Naive thymus-derived CD8-positive, alpha-beta T cell (primary cell): ENCODE results near the gene E2F3. TPM values are rescaled to one million over a fixed set of nuclear protein-coding genes. Genes with fewer than 3 reads are reported as not detected.
"Not testable (repeated sequence)": the region's sequence is repeated elsewhere in the genome, so short reads cannot be mapped to it uniquely, and the experiment has no call there.

Experiments used
- ATAC-seq, 2 donors: fragments of 150-1000 bp; cut with Tn5 transposase in 1 of 2; sonication (Bioruptor Pico), chemical (Tn5 transposase) in 1 of 2; 1 replicate in 1 of 2; 2 replicates in 1 of 2; pipeline ENCODE4 v1.10.0; 2021; ENCODE audit warnings: mild to moderate bottlenecking in 2 of 2, moderate library complexity in 2 of 2
- POLR2A ChIA-PET: fragments of 350-600 bp; sonication (Branson Sonifier 250); formaldehyde crosslinking; loops from one replicate; lab custom pipeline; 2021; ENCODE audit warnings: antibody characterized with exemption; lab: Charles Lee
- DNase-seq, 10 donors: peaks; one replicate each; pipeline versions ENCODE4 v3.0.0 to v3.0.0-alpha.2; 2020 to 2022
- H3K27ac Mint-ChIP-seq, 10 donors: one replicate each; pipeline ENCODE4 v1.8.0; 2020 to 2022; ENCODE audit warnings: mild to moderate bottlenecking in 10 of 10, mixed read lengths in 10 of 10, moderate library complexity in 4 of 10, inconsistent platforms in 1 of 10
- H3K27me3 Mint-ChIP-seq, 5 donors: one replicate each; pipeline ENCODE4 v1.8.0; 2021 to 2022; ENCODE audit warnings: mixed read lengths in 5 of 5
- H3K36me3 Mint-ChIP-seq, 3 donors: one replicate each; pipeline ENCODE4 v1.8.0; 2020 to 2022; ENCODE audit warnings: mixed read lengths in 3 of 3, mild to moderate bottlenecking in 2 of 3, inconsistent platforms in 1 of 3
- H3K4me1 Mint-ChIP-seq, 4 donors: one replicate each; pipeline ENCODE4 v1.8.0; 2021 to 2022; ENCODE audit warnings: mixed read lengths in 4 of 4
- H3K4me3 Mint-ChIP-seq, 10 donors: one replicate each; pipeline ENCODE4 v1.8.0; 2020 to 2022; ENCODE audit warnings: mild to moderate bottlenecking in 10 of 10, mixed read lengths in 10 of 10, moderate library complexity in 6 of 10, inconsistent platforms in 1 of 10
- H3K9me3 Mint-ChIP-seq, 9 donors: one replicate each; pipeline ENCODE4 v1.8.0; 2020 to 2022; ENCODE audit warnings: mixed read lengths in 9 of 9, mild to moderate bottlenecking in 3 of 9, inconsistent platforms in 1 of 9, moderate library complexity in 1 of 9
- polyA plus RNA-seq, 3 donors: library from polyadenylated mRNA; unstranded; fragments of 300-500 nt; fragmentation: Illumina TruSeq; gene quantifications; one replicate each; pipeline ENCODE4 v1.2.3, GENCODE V29; 2021
- total RNA-seq, 8 experiments: library from RNA in 2 of 8; stranded (reverse) in 2 of 8; gene quantifications; one replicate each; pipeline ENCODE4 v1.2.3 and lab custom pipeline; 2021 to 2026

E2F3 gene
- total and polyA plus RNA-seq, 5 experiments from 2014 or later, result 4.9 to 45.2 (median 8.0) TPM

- no peak for ATAC-seq
- peaks cover 0 to 10% (median 0%) of the 10 kb centered on the region in 9 donors for H3K9me3 Mint-ChIP-seq
- no peak for DNase-seq
- peaks cover 0 to 24% (median 19%) of the 10 kb centered on the region in 3 donors for H3K36me3 Mint-ChIP-seq
- POLR2A ChIA-PET, result no interaction called here
- no peaks in the 10 kb centered on the region for H3K27me3 Mint-ChIP-seq
- peak overlapping the region in 1 of 10 donors; percentile 58 for H3K27ac Mint-ChIP-seq
- no peak overlapping the region for H3K4me3 Mint-ChIP-seq
- peaks cover 17 to 45% (median 31%) of the 10 kb centered on the region in 4 donors for H3K4me1 Mint-ChIP-seq
Measured at GRCh38 chr6:20455251-20455940, 53.7 kb downstream of the E2F3 start.

- peaks cover 0 to 17% (median 16%) of the 10 kb centered on the region in 3 donors for H3K36me3 Mint-ChIP-seq
- H3K9me3 Mint-ChIP-seq, result no peaks in the 10 kb centered on the region
- ATAC-seq, result no peak
- POLR2A ChIA-PET, result no interaction called here
- DNase-seq, result no peak
- no peaks in the 10 kb centered on the region for H3K27me3 Mint-ChIP-seq
- H3K4me1 Mint-ChIP-seq, result peaks cover 5 to 25% (median 20%) of the 10 kb centered on the region in 4 donors
- H3K27ac Mint-ChIP-seq, result peak overlapping the region in 3 of 10 donors; percentile 39 to 64 (median 41)
- H3K4me3 Mint-ChIP-seq, result no peak overlapping the region
Measured at GRCh38 chr6:20458027-20458894, 56.6 kb downstream of the E2F3 start.

- Mint-ChIP-seq H3K4me3 (no peak overlapping the region), H3K27ac (no peak overlapping the region), H3K36me3 (peaks cover 0 to 20% (median 19%) of the 10 kb centered on the region in 3 donors), H3K27me3 (no peaks in the 10 kb centered on the region), H3K9me3 (no peaks in the 10 kb centered on the region), H3K4me1 (peaks cover 6 to 19% (median 14%) of the 10 kb centered on the region in 4 donors)
- DNase-seq (no peak), ATAC-seq (no peak)
- POLR2A ChIA-PET, result no interaction called here
Measured at GRCh38 chr6:20459682-20460081, 58.0 kb downstream of the E2F3 start.

GRCh38 chr6:20461576-20461975, 59.9 kb downstream of the E2F3 start:
- DNase-seq (no peak), ATAC-seq (no peak)
- Mint-ChIP-seq H3K4me3 (no peak overlapping the region), H3K9me3 (peaks cover 0 to 6% (median 0%) of the 10 kb centered on the region in 9 donors), H3K4me1 (peaks cover 6 to 13% (median 10%) of the 10 kb centered on the region in 4 donors), H3K27me3 (no peaks in the 10 kb centered on the region), H3K27ac (no peak overlapping the region), H3K36me3 (peaks cover 0 to 30% (median 26%) of the 10 kb centered on the region in 3 donors)
- POLR2A ChIA-PET, result no interaction called here

GRCh38 chr6:20463396-20463795, 61.7 kb downstream of the E2F3 start:
- POLR2A ChIA-PET, result no interaction called here

GRCh38 chr6:20464041-20464440, 62.4 kb downstream of the E2F3 start:
- Mint-ChIP-seq H3K36me3 (peaks cover 0 to 28% (median 28%) of the 10 kb centered on the region in 3 donors), H3K4me3 (no peak overlapping the region), H3K4me1 (peaks cover 8 to 28% (median 19%) of the 10 kb centered on the region in 4 donors)

More at GRCh38 chr6:20463396-20463795, 61.7 kb downstream of the E2F3 start:
- no peak overlapping the region for H3K4me3 Mint-ChIP-seq
- ATAC-seq (no peak), DNase-seq (no peak)
- peaks cover 8 to 24% (median 15%) of the 10 kb centered on the region in 4 donors for H3K4me1 Mint-ChIP-seq
- no peaks in the 10 kb centered on the region for H3K27me3 Mint-ChIP-seq
- peaks cover 0 to 31% (median 26%) of the 10 kb centered on the region in 3 donors for H3K36me3 Mint-ChIP-seq
- peak overlapping the region in 1 of 10 donors; percentile 7 for H3K27ac Mint-ChIP-seq
- peaks cover 0 to 6% (median 0%) of the 10 kb centered on the region in 9 donors for H3K9me3 Mint-ChIP-seq

GRCh38 chr6:20464847-20465246, 63.2 kb downstream of the E2F3 start:
- no peak for ATAC-seq

More at GRCh38 chr6:20464041-20464440, 62.4 kb downstream of the E2F3 start:
- DNase-seq (no peak), ATAC-seq (no peak)
- Mint-ChIP-seq H3K27ac (peak overlapping the region in 2 of 10 donors; percentile 8 to 82), H3K9me3 (peaks cover 0 to 6% (median 0%) of the 10 kb centered on the region in 9 donors), H3K27me3 (no peaks in the 10 kb centered on the region)
- POLR2A ChIA-PET, result no interaction called here

GRCh38 chr6:20465616-20466015, 63.9 kb downstream of the E2F3 start:
- POLR2A ChIA-PET, H3K27me3 Mint-ChIP-seq, ATAC-seq, H3K4me3 Mint-ChIP-seq, DNase-seq, H3K27ac Mint-ChIP-seq, H3K9me3 Mint-ChIP-seq: not testable (repeated sequence)
- peaks cover 11 to 27% (median 21%) of the 10 kb centered on the region in 4 donors for H3K4me1 Mint-ChIP-seq
- peaks cover 0 to 26% (median 25%) of the 10 kb centered on the region in 3 donors for H3K36me3 Mint-ChIP-seq

More at GRCh38 chr6:20464847-20465246, 63.2 kb downstream of the E2F3 start:
- H3K4me1 Mint-ChIP-seq, result peaks cover 8 to 27% (median 20%) of the 10 kb centered on the region in 4 donors
- H3K36me3 Mint-ChIP-seq, result peaks cover 0 to 29% (median 28%) of the 10 kb centered on the region in 3 donors
- H3K27ac Mint-ChIP-seq, result no peak overlapping the region
- H3K27me3 Mint-ChIP-seq, result no peaks in the 10 kb centered on the region
- H3K4me3 Mint-ChIP-seq, result no peak overlapping the region
- POLR2A ChIA-PET, result no interaction called here
- DNase-seq, result no peak
- peaks cover 0 to 6% (median 0%) of the 10 kb centered on the region in 9 donors for H3K9me3 Mint-ChIP-seq

- POLR2A ChIA-PET, result no interaction called here
- Mint-ChIP-seq H3K4me3 (no peak overlapping the region), H3K9me3 (peaks cover 0 to 6% (median 0%) of the 10 kb centered on the region in 9 donors), H3K4me1 (peaks cover 11 to 27% (median 21%) of the 10 kb centered on the region in 4 donors), H3K36me3 (peaks cover 0 to 26% (median 24%) of the 10 kb centered on the region in 3 donors), H3K27me3 (no peaks in the 10 kb centered on the region), H3K27ac (peak overlapping the region in 1 of 10 donors; percentile 60)
- ATAC-seq (no peak), DNase-seq (no peak)
Measured at GRCh38 chr6:20467437-20467836, 65.8 kb downstream of the E2F3 start.

- POLR2A ChIA-PET, result no interaction called here
- Mint-ChIP-seq H3K4me3 (no peak overlapping the region), H3K36me3 (peaks cover 0 to 26% (median 22%) of the 10 kb centered on the region in 3 donors), H3K4me1 (peaks cover 11 to 26% (median 22%) of the 10 kb centered on the region in 4 donors), H3K9me3 (peaks cover 0 to 6% (median 0%) of the 10 kb centered on the region in 9 donors), H3K27me3 (no peaks in the 10 kb centered on the region), H3K27ac (peak overlapping the region in 1 of 10 donors; percentile 53)
- ATAC-seq, result no peak
- DNase-seq, result no peak
Measured at GRCh38 chr6:20468209-20468608, 66.5 kb downstream of the E2F3 start.

- Mint-ChIP-seq H3K27me3 (no peaks in the 10 kb centered on the region), H3K4me1 (peaks cover 13 to 16% (median 14%) of the 10 kb centered on the region in 4 donors), H3K9me3 (no peaks in the 10 kb centered on the region), H3K36me3 (peaks cover 0 to 7% (median 6%) of the 10 kb centered on the region in 3 donors), H3K4me3 (no peak overlapping the region), H3K27ac (no peak overlapping the region)
- DNase-seq (no peak), ATAC-seq (no peak)
- POLR2A ChIA-PET, result interaction anchor here (0.5 kb wide), 1 partner anchor 215 kb away, joined by 5 read pairs; no protein-coding TSS in a partner anchor
Measured at GRCh38 chr6:20472748-20473147, 71.1 kb downstream of the E2F3 start.

GRCh38 chr6:20473518-20473917, 71.8 kb downstream of the E2F3 start:
- Mint-ChIP-seq H3K27ac (peak overlapping the region in 2 of 10 donors; percentile 9 to 36), H3K4me3 (no peak overlapping the region), H3K4me1 (peaks cover 8 to 16% (median 11%) of the 10 kb centered on the region in 4 donors), H3K27me3 (no peaks in the 10 kb centered on the region), H3K9me3 (no peaks in the 10 kb centered on the region), H3K36me3 (peaks cover 0 to 6% (median 2%) of the 10 kb centered on the region in 3 donors)
- ATAC-seq (no peak), DNase-seq (no peak)
- POLR2A ChIA-PET, result interaction anchor here (0.8 kb wide), 1 partner anchor 69 kb away, joined by 3 read pairs; no protein-coding TSS in a partner anchor
